Effector memory CD4-positive, alpha-beta T cell (primary cell): ENCODE data around the gene VRK1.
"Not testable (repeated sequence)": the region's sequence is repeated elsewhere in the genome, so short reads cannot be mapped to it uniquely, and the experiment has no call there.

Experiments
- DNase-seq, 3 donors: peaks; one replicate each; pipeline ENCODE4 v3.0.0-alpha.2; 2020
- H3K27ac ChIP-seq: 2 replicates; pipeline ENCODE4 v1.7.0; 2013; ENCODE audit warnings: mild to moderate bottlenecking, low read length, moderate library complexity; ENCODE audit not compliant: insufficient read depth, poor library complexity, severe bottlenecking
- H3K27me3 ChIP-seq: replicated peaks from 2 replicates; pipeline ENCODE4 v1.7.0; 2013; ENCODE audit warnings: mild to moderate bottlenecking, low read length; ENCODE audit not compliant: insufficient read depth, control insufficient read depth, poor library complexity, severe bottlenecking
- H3K36me3 ChIP-seq: 2 replicates; pipeline ENCODE4 v1.7.0; 2013; ENCODE audit warnings: mild to moderate bottlenecking, low read length, moderate library complexity; ENCODE audit not compliant: control insufficient read depth, insufficient read depth
- H3K4me1 ChIP-seq: 2 replicates; pipeline ENCODE4 v1.7.0; 2013; ENCODE audit warnings: low read length, mild to moderate bottlenecking; ENCODE audit not compliant: control insufficient read depth, insufficient read depth, poor library complexity, severe bottlenecking
- H3K4me3 ChIP-seq: 2 replicates; pipeline ENCODE4 v1.7.0; 2013; ENCODE audit warnings: low read length, low read depth, mild to moderate bottlenecking; ENCODE audit not compliant: insufficient read depth, poor library complexity, severe bottlenecking
- H3K9me3 ChIP-seq: 2 replicates; pipeline ENCODE4 v1.7.0; 2013; ENCODE audit warnings: mild to moderate bottlenecking, low read length, moderate library complexity; ENCODE audit not compliant: control insufficient read depth

The VRK1 gene

GRCh38 chr14:96761066-96761465, 36.1 kb upstream of the VRK1 start:
- H3K36me3 ChIP-seq = no peaks in the 10 kb centered on the region
- no peak overlapping the region for H3K27ac ChIP-seq
- DNase-seq = no peak
- no peaks in the 10 kb centered on the region for H3K9me3 ChIP-seq
- no peaks in the 10 kb centered on the region for H3K27me3 ChIP-seq
- no peak overlapping the region for H3K4me3 ChIP-seq
- no peaks in the 10 kb centered on the region for H3K4me1 ChIP-seq

- DNase-seq = peak in 1 of 3 donors; percentile 13
- no peak overlapping the region for H3K4me3 ChIP-seq
Observed at GRCh38 chr14:96762650-96763049, 34.5 kb upstream of the VRK1 start.

GRCh38 chr14:96764012-96764411, 33.2 kb upstream of the VRK1 start:
- H3K36me3 ChIP-seq = no peaks in the 10 kb centered on the region
- no peak for DNase-seq
- no peak overlapping the region for H3K4me3 ChIP-seq
- no peaks in the 10 kb centered on the region for H3K27me3 ChIP-seq
- H3K9me3 ChIP-seq = no peaks in the 10 kb centered on the region
- H3K27ac ChIP-seq = no peak overlapping the region
- no peaks in the 10 kb centered on the region for H3K4me1 ChIP-seq

More at GRCh38 chr14:96762650-96763049, 34.5 kb upstream of the VRK1 start:
- H3K9me3 ChIP-seq = no peaks in the 10 kb centered on the region
- H3K4me1 ChIP-seq = no peaks in the 10 kb centered on the region
- H3K27me3 ChIP-seq = no peaks in the 10 kb centered on the region
- no peaks in the 10 kb centered on the region for H3K36me3 ChIP-seq
- H3K27ac ChIP-seq = no peak overlapping the region

GRCh38 chr14:96765205-96765604, 32.0 kb upstream of the VRK1 start:
- DNase-seq, H3K36me3 ChIP-seq, H3K9me3 ChIP-seq, H3K4me3 ChIP-seq, H3K4me1 ChIP-seq, H3K27me3 ChIP-seq, H3K27ac ChIP-seq: not testable (repeated sequence)

GRCh38 chr14:96772929-96773328, 24.3 kb upstream of the VRK1 start:
- DNase-seq = no peak
- H3K27me3 ChIP-seq = no peaks in the 10 kb centered on the region

GRCh38 chr14:96776791-96777190, 20.4 kb upstream of the VRK1 start:
- Histone ChIP-seq H3K9me3 (no peaks in the 10 kb centered on the region), H3K27me3 (no peaks in the 10 kb centered on the region), H3K36me3 (no peaks in the 10 kb centered on the region), H3K27ac (no peak overlapping the region), H3K4me3 (no peak overlapping the region), H3K4me1 (no peaks in the 10 kb centered on the region)
- DNase-seq = no peak

More at GRCh38 chr14:96772929-96773328, 24.3 kb upstream of the VRK1 start:
- Histone ChIP-seq H3K4me1 (no peaks in the 10 kb centered on the region), H3K9me3 (no peaks in the 10 kb centered on the region), H3K36me3 (no peaks in the 10 kb centered on the region), H3K27ac (no peak overlapping the region), H3K4me3 (no peak overlapping the region)

- DNase-seq = no peak
- no peaks in the 10 kb centered on the region for H3K9me3 ChIP-seq
- H3K27ac ChIP-seq = no peak overlapping the region
- H3K4me3 ChIP-seq = no peak overlapping the region
- no peaks in the 10 kb centered on the region for H3K27me3 ChIP-seq
- H3K4me1 ChIP-seq = no peaks in the 10 kb centered on the region
- no peaks in the 10 kb centered on the region for H3K36me3 ChIP-seq
Observed at GRCh38 chr14:96780500-96780899, 16.7 kb upstream of the VRK1 start.

- no peak for DNase-seq
- H3K36me3 ChIP-seq = no peaks in the 10 kb centered on the region
- no peaks in the 10 kb centered on the region for H3K9me3 ChIP-seq
- no peaks in the 10 kb centered on the region for H3K4me1 ChIP-seq
- no peak overlapping the region for H3K27ac ChIP-seq
- H3K4me3 ChIP-seq = no peak overlapping the region
- no peaks in the 10 kb centered on the region for H3K27me3 ChIP-seq
Observed at GRCh38 chr14:96781371-96781770, 15.8 kb upstream of the VRK1 start.

- DNase-seq = no peak
- Histone ChIP-seq H3K4me1 (no peaks in the 10 kb centered on the region), H3K27ac (no peak overlapping the region), H3K27me3 (no peaks in the 10 kb centered on the region), H3K4me3 (no peak overlapping the region), H3K36me3 (no peaks in the 10 kb centered on the region), H3K9me3 (no peaks in the 10 kb centered on the region)
Observed at GRCh38 chr14:96782436-96782835, 14.7 kb upstream of the VRK1 start.

- H3K27me3 ChIP-seq = no peaks in the 10 kb centered on the region
- DNase-seq = no peak
- no peaks in the 10 kb centered on the region for H3K4me1 ChIP-seq
- H3K4me3 ChIP-seq = no peak overlapping the region
- H3K36me3 ChIP-seq = no peaks in the 10 kb centered on the region
- no peak overlapping the region for H3K27ac ChIP-seq
- no peaks in the 10 kb centered on the region for H3K9me3 ChIP-seq
Observed at GRCh38 chr14:96783043-96783914, 13.9 kb upstream of the VRK1 start.
